Right lobe of liver (tissue), 6 donors: ENCODE results near the gene RCC2. TPM values are rescaled to one million over a fixed set of nuclear protein-coding genes. Genes with fewer than 3 reads are reported as not detected.
"Not testable (repeated sequence)": the region's sequence is repeated elsewhere in the genome, so short reads cannot be mapped to it uniquely, and the experiment has no call there.

Experiments used
- ATAC-seq, 4 donors: fragments of 200-7000 bp; cut with Tn5 transposase; one replicate each; pipeline ENCODE4 v1.9.1; 2020; ENCODE audit warnings: mild to moderate bottlenecking in 4 of 4, moderate library complexity in 4 of 4
- DNase-seq, 3 donors: peaks; one replicate each; pipeline ENCODE4 v3.0.0-alpha.2; 2020
- H3K27ac ChIP-seq, 3 donors: fragments of 200-600 bp; one replicate each; pipeline ENCODE4 v1.8.0; 2022
- H3K27me3 ChIP-seq, 2 donors: fragments of 200-600 bp; one replicate each; pipeline ENCODE4 v1.8.0; 2022
- H3K36me3 ChIP-seq, 4 donors: fragments of 200-600 bp; sonication (generic) in 1 of 4; one replicate each; pipeline versions ENCODE4 v1.5.1 to v1.8.0; 2017 to 2022; ENCODE audit warnings: control low read depth in 1 of 4
- H3K4me1 ChIP-seq, 4 donors: fragments of 200-600 bp; sonication (generic) in 1 of 4; one replicate each; pipeline versions ENCODE4 v1.5.1 to v1.8.0; 2017 to 2022; ENCODE audit warnings: control low read depth in 1 of 4
- H3K4me3 ChIP-seq, 3 donors: fragments of 200-600 bp; one replicate each; pipeline ENCODE4 v1.8.0; 2022
- H3K9me3 ChIP-seq, 4 donors: fragments of 200-600 bp; sonication (generic) in 1 of 4; one replicate each; pipeline versions ENCODE4 v1.5.1 to v1.8.0; 2017 to 2022; ENCODE audit warnings: control low read depth in 1 of 4
- CTCF ChIP-seq, 4 donors: fragments of 200-600 bp in 3 of 4; fragments of 450-650 bp in 1 of 4; IDR thresholded peaks; one replicate each; pipeline versions ENCODE4 v1.5.1 to v1.8.0; 2016 to 2022; ENCODE audit warnings: antibody characterized with exemption in 4 of 4, mild to moderate bottlenecking in 2 of 4
- POLR2A ChIP-seq: fragments of 450-650 bp; IDR thresholded peaks from one replicate; pipeline ENCODE4 v1.6.1; 2017; ENCODE audit warnings: antibody characterized with exemption, mild to moderate bottlenecking
- WGBS: methylation state at CpG from one replicate; pipeline ENCODE4 v1.1.6; 2018; ENCODE audit warnings: low coverage, low lambda C conversion rate; ENCODE audit not compliant: insufficient coverage; ENCODE audit errors: missing lambda C conversion rate; 5-methylcytosine and 5-hydroxymethylcytosine counted together
- intact Hi-C, 2 donors: fragments of 100-400 bp; cut with DNase I; formaldehyde crosslinking; loops; one replicate each; pipeline versions ENCODE4 v1.11.2 to v1.14.1; 2022
- total RNA-seq, 6 experiments: library from RNA; depleted of rRNA in 2 of 6; stranded (reverse); fragments of >200 nt in 2 of 6; fragmentation: NEBNext Ultra II Directional in 3 of 6; extraction: Animal tissue kit (Norgen Biotek cat#: 25700) in 3 of 6; gene quantifications; one replicate each; pipeline versions ENCODE4 v1.1.0 to v1.2.4, GENCODE V29; 2016 to 2023
- donor health status: DM: no; HTN: yes; CAD: no.
- donor health status: DM: no; HTN: no; CAD: no.
- donor health status: DM: no; HTN: no; CAD: no.
- donor health status: DM: no; HTN: yes; CAD: no.
- donor health status: DM: no; HTN: yes; CAD: no.

RCC2 gene
- total RNA-seq, 6 experiments from 2014 or later: 7.7 to 15.6 (median 11.6) TPM

DNA sequence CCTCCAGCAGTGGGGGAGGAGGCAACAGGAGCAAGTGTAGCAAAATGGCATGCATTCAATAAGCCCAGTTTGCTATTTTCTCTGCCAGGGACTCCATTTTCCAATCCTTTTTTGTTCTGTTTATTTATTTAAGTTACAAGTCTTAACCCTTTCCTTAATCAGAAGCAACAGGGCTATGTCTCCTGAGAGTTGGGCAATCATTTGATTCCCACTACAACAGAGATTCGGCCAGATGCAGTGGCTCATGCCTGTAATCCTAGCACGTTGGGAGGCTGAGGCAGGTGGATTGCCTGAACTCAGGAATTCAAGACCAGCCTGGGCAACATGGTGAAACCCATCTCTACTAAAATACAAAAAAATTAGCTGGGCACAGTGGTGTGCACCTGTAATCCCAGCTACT lies 25.5 kb downstream of the RCC2 start:
- Histone ChIP-seq H3K4me3 (no peak overlapping the region), H3K36me3 (peaks cover 0 to 95% (median 30%) of the 10 kb centered on the region in 4 donors), H3K27ac (no peak overlapping the region), H3K9me3 (no peaks in the 10 kb centered on the region), H3K4me1 (no peaks in the 10 kb centered on the region), H3K27me3 (no peaks in the 10 kb centered on the region)
- no peak for TF ChIP-seq CTCF (IDR thresholded peaks at IDR 0.05)
- no peak for TF ChIP-seq POLR2A
- DNase-seq (no peak), ATAC-seq (no peak)
- intact Hi-C loops: no loop called here
- WGBS: 84% methylated on average over 2 of the region's 2 CpGs

DNA sequence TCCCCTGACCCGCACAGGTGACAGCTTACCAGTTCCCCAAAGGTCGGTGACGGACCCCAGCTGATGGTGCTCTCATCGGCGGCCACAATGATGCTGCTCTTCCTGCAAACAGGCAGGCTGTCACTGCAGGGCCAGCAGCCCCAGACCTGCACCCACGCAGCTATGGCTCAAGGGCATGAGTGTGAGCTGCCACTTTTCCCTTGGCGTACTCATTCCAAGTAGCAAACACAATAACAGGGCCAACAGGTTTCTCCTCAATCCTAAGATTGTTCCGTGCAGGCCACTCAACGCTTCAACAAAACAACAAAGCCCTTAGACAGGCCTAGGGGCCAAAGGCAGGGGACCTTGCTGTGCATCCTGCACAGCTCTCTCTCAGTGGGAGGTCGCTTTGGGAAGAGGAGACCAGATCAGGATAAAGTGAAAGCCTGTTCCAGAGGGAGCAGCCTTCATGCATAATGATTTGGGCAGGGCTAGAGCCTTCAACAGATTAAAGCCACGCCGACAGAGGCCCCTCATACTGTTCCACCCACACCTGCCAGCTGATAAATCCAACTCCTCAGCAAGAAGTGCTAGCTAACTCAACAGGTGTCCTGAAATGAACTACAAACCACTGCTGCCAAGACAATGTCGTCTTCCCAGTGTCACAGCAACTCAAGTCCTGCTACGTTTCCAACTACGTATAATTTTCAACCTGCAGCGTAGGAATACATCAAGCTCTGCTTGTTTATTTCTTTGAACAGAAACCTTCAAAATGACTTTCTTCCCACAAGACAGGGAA lies 27.2 kb downstream of the RCC2 start:
- Histone ChIP-seq H3K9me3 (no peaks in the 10 kb centered on the region), H3K36me3 (peaks cover 0 to 83% (median 26%) of the 10 kb centered on the region in 4 donors), H3K4me3 (no peak overlapping the region), H3K4me1 (no peaks in the 10 kb centered on the region), H3K27me3 (no peaks in the 10 kb centered on the region), H3K27ac (no peak overlapping the region)
- ATAC-seq (no peak), DNase-seq (no peak)
- intact Hi-C loops: no loop called here
- TF ChIP-seq POLR2A: no peak
- no peak for TF ChIP-seq CTCF (IDR thresholded peaks at IDR 0.05)
- WGBS: 92% methylated on average over 9 of the region's 16 CpGs

- Histone ChIP-seq H3K27ac (no peak overlapping the region), H3K27me3 (no peaks in the 10 kb centered on the region), H3K36me3 (peaks cover 0 to 57% (median 18%) of the 10 kb centered on the region in 4 donors), H3K4me3 (no peak overlapping the region), H3K4me1 (peaks cover 0 to 6% (median 0%) of the 10 kb centered on the region in 4 donors), H3K9me3 (no peaks in the 10 kb centered on the region)
- intact Hi-C loops: no loop called here
- DNase-seq (no peak), ATAC-seq (no peak)
- TF ChIP-seq CTCF (IDR thresholded peaks at IDR 0.05): no peak
- TF ChIP-seq POLR2A: no peak
- WGBS: no CpG with 5 or more reads among the region's 10 CpGs
These were observed 30.1 kb downstream of the RCC2 start for GRCh38 chr1:17409391-17409811.

DNA sequence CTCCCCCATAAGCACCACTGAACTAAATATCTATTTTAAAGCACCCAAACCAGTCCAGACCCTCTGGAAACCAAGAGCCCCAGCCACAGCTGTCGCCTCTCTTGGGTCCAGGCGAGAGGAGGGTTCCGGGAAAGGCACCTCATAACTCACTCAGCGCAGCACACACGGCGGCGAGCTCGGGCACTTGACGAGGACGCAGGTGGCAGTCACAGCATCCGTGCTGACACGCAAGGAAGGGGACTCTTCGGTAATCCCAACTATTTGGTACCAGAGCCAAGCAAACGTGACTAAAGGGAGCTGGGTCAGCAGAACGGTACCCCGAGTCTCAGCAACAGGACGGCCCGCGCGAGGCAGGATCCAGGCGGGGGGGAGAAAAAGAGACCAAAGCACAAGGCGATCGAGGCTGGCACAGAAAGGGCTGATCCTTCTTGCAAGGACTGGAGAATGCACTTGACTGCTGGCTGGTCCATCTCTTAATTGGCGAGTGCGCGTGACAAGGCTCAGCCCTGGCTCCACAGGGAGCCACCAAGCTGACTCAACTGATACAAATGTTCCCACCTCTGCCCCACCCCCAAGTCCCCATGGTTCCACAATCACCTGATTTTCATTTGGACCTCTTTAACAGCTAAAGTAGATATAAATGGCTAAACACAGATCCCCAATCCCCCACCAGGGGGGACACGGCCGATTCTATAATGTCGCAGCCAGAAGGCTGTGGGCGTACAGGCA lies 31.5 kb downstream of the RCC2 start:
- peaks cover 0 to 43% (median 16%) of the 10 kb centered on the region in 4 donors for H3K36me3 ChIP-seq
- ATAC-seq, intact Hi-C loops, H3K4me1 ChIP-seq, H3K4me3 ChIP-seq, H3K27ac ChIP-seq, H3K27me3 ChIP-seq, H3K9me3 ChIP-seq, DNase-seq: not testable (repeated sequence)
- WGBS: 95% methylated on average over 13 of the region's 30 CpGs

DNA sequence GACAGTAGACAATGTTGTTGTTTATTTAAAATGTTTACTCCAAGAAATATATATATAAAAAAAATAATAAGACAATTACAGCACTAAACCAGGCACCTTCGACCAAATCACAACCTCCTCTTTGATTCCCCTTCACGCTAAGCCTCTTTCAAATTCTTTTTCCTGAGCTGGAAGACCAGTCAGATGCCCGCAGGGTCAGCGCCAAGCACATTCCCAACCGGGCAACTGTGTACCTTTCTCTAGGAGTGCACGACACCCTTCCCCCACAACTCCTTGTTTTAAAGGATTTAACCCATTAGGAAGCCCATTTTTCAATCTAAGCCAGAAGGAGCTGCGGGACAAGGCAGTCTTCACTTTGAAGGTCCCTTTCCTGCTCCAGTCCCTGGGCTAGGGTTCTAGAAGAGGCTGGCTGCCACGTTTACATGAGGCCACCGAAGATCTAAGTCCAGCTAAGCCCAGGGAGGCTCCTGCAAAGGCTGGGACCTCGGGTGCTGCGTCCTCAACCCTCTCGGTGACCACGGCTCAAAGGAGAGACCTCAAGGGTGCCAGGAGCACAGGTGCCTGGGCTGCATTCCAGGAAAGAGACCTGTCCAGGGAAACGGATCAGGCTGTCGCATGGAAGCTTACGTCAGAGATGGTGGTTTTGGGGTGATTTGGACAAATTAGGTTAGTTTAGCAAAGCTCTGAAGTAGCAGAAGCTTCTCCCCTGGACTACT lies 32.6 kb downstream of the RCC2 start:
- ATAC-seq, intact Hi-C loops: not testable (repeated sequence)
- 73% methylated on average over 8 of the region's 16 CpGs for WGBS

More for the DNA sequence above, 32.6 kb downstream of the RCC2 start:
- not testable (repeated sequence) for H3K27ac ChIP-seq, H3K27me3 ChIP-seq, H3K4me3 ChIP-seq, H3K4me1 ChIP-seq, DNase-seq, H3K9me3 ChIP-seq
- peaks cover 0 to 32% (median 9%) of the 10 kb centered on the region in 4 donors for H3K36me3 ChIP-seq
